NB4 (cell line): ENCODE results near the gene TRPM4.
"Not testable (repeated sequence)": the region's sequence is repeated elsewhere in the genome, so short reads cannot be mapped to it uniquely, and the experiment has no call there.

ENCODE experiments used
- DNase-seq: peaks from one replicate; pipeline ENCODE4 v3.0.0; 2010; ENCODE audit warnings: low read depth
- H3K4me3 ChIP-seq: one replicate; pipeline ENCODE4 v1.5.1; 2011; ENCODE audit warnings: mild to moderate bottlenecking, low read depth, low read length, moderate library complexity
- CTCF ChIP-seq: IDR thresholded peaks from one replicate; pipeline ENCODE4 v1.5.1; 2012; ENCODE audit warnings: low read depth, low read length
- MAX ChIP-seq: IDR thresholded peaks from 2 replicates; pipeline ENCODE4 v1.6.1; 2011; ENCODE audit warnings: low read depth, low read length
- MYC ChIP-seq: IDR thresholded peaks from 2 replicates; pipeline ENCODE4 v1.6.1; 2011; ENCODE audit warnings: low read depth, low read length
- POLR2A ChIP-seq: IDR thresholded peaks from 2 replicates; pipeline ENCODE4 v1.6.1; 2011; ENCODE audit warnings: mild to moderate bottlenecking; ENCODE audit not compliant: insufficient read length; ENCODE audit errors: extremely low read depth

The TRPM4 gene

GRCh38 chr19:49167857-49168409 lies 10.3 kb downstream of the TRPM4 start:
- TF ChIP-seq MYC (no peak), CTCF (no peak), MAX (no peak), POLR2A (no peak)
- no peak overlapping the region for H3K4me3 ChIP-seq
- DNase-seq = no peak

- DNase-seq = no peak
- no peak overlapping the region for H3K4me3 ChIP-seq
- TF ChIP-seq MAX (no peak), MYC (no peak), CTCF (no peak), POLR2A (no peak)
Observed at GRCh38 chr19:49168421-49168820, 10.8 kb downstream of the TRPM4 start.

- no peak for DNase-seq
- H3K4me3 ChIP-seq = no peak overlapping the region
- no peak for TF ChIP-seq MYC
- no peak for TF ChIP-seq POLR2A
- TF ChIP-seq MAX = no peak
- TF ChIP-seq CTCF = no peak
Observed at GRCh38 chr19:49173198-49173597, 15.6 kb downstream of the TRPM4 start.

GRCh38 chr19:49180659-49181058 lies 23.1 kb downstream of the TRPM4 start:
- H3K4me3 ChIP-seq = no peak overlapping the region
- no peak for TF ChIP-seq POLR2A
- TF ChIP-seq MYC = no peak
- TF ChIP-seq MAX = no peak
- no peak for TF ChIP-seq CTCF
- no peak for DNase-seq

GRCh38 chr19:49182010-49182847 lies 24.6 kb downstream of the TRPM4 start:
- not testable (repeated sequence) for DNase-seq, H3K4me3 ChIP-seq

GRCh38 chr19:49182848-49183375 lies 25.3 kb downstream of the TRPM4 start:
- TF ChIP-seq POLR2A (no peak), MAX (no peak), MYC (no peak), CTCF (no peak)
- no peak for DNase-seq
- no peak overlapping the region for H3K4me3 ChIP-seq
